ENCODE results near the gene GNRHR. TPM values are rescaled to one million over a fixed set of nuclear protein-coding genes. Genes with fewer than 3 reads are reported as not detected.

GNRHR gene
- total RNA-seq, 1 donor from 2014 or later: not detected

- DNase-seq (ENCODE audit: low read depth): peak; percentile 62
These were observed 54.0 kb downstream of the GNRHR start for GRCh38 chr4:67700116-67700737.

- DNase-seq (ENCODE audit: low read depth): no peak
These were observed 54.6 kb downstream of the GNRHR start for GRCh38 chr4:67699603-67700002.

GRCh38 chr4:67697860-67698687, 56.1 kb downstream of the GNRHR start:
- no peak for DNase-seq (ENCODE audit: low read depth)

GRCh38 chr4:67696061-67696460, 58.1 kb downstream of the GNRHR start:
- DNase-seq (ENCODE audit: low read depth): no peak

GRCh38 chr4:67694662-67695061, 59.5 kb downstream of the GNRHR start:
- no peak for DNase-seq (ENCODE audit: low read depth)

GRCh38 chr4:67691328-67691727, 62.9 kb downstream of the GNRHR start:
- no peak for DNase-seq (ENCODE audit: low read depth)

Other genes with a start within 250 kb of the GNRHR start
- 9.2 and 13.9 TPM in 2 replicates for gene CENPC, start 208.9 kb downstream of the GNRHR start, total RNA-seq
- gene STAP1, start 195.7 kb downstream of the GNRHR start, total RNA-seq: not detected in 2 replicates
- gene UBA6, start 53.2 kb downstream of the GNRHR start, total RNA-seq: 230 and 342 TPM in 2 replicates
- gene TMPRSS11D, start 129.6 kb upstream of the GNRHR start, total RNA-seq: not detected in 2 replicates
- 0.05 TPM in 1 of 2 replicates, not detected in the other for gene TMPRSS11A, start 209.1 kb upstream of the GNRHR start, total RNA-seq